ENCODE results near the gene BAIAP2. TPM values are rescaled to one million over a fixed set of nuclear protein-coding genes. Genes with fewer than 3 reads are reported as not detected.

Gene BAIAP2
- total RNA-seq, 1 donor from 2014 or later, result 50.9 TPM

- ATAC-seq, result no peak
- DNase-seq (ENCODE audit: low spot score), result no peak
- intact Hi-C loops (cut with DNase I), result no loop called here
Observed at GRCh38 chr17:81045590-81046095, 10.7 kb downstream of the BAIAP2 start.

GRCh38 chr17:81046132-81046769 is 11.3 kb downstream of the BAIAP2 start:
- ATAC-seq (no peak), DNase-seq (ENCODE audit: low spot score) (no peak)
- intact Hi-C loops (cut with DNase I), result no loop called here

GRCh38 chr17:81046770-81047359 is 11.9 kb downstream of the BAIAP2 start:
- DNase-seq (ENCODE audit: low spot score) (no peak), ATAC-seq (no peak)
- intact Hi-C loops (cut with DNase I), result no loop called here

- ATAC-seq, result no peak
- intact Hi-C loops (cut with DNase I), result no loop called here
- no peak for DNase-seq (ENCODE audit: low spot score)
Observed at GRCh38 chr17:81048827-81049371, 13.9 kb downstream of the BAIAP2 start.

GRCh38 chr17:81049372-81049911 is 14.5 kb downstream of the BAIAP2 start:
- intact Hi-C loops (cut with DNase I), result no loop called here
- ATAC-seq (no peak), DNase-seq (ENCODE audit: low spot score) (no peak)

- ATAC-seq, result peak; percentile 61
- no peak for DNase-seq (ENCODE audit: low spot score)
- intact Hi-C loops (cut with DNase I), result no loop called here
Observed at GRCh38 chr17:81049973-81050551, 15.1 kb downstream of the BAIAP2 start.

- no peak for ATAC-seq
- DNase-seq (ENCODE audit: low spot score), result no peak
- intact Hi-C loops (cut with DNase I), result no loop called here
Observed at GRCh38 chr17:81050645-81051625, 16.0 kb downstream of the BAIAP2 start.

GRCh38 chr17:81052199-81052997 is 17.4 kb downstream of the BAIAP2 start:
- DNase-seq (ENCODE audit: low spot score) (no peak), ATAC-seq (no peak)
- intact Hi-C loops (cut with DNase I), result no loop called here

GRCh38 chr17:81053041-81053970 is 18.4 kb downstream of the BAIAP2 start:
- intact Hi-C loops (cut with DNase I), result no loop called here
- ATAC-seq (no peak), DNase-seq (ENCODE audit: low spot score) (no peak)

GRCh38 chr17:81054308-81054707 is 19.4 kb downstream of the BAIAP2 start:
- no peak for ATAC-seq
- intact Hi-C loops (cut with DNase I), result no loop called here
- DNase-seq (ENCODE audit: low spot score), result no peak

GRCh38 chr17:81054881-81055370 is 20.0 kb downstream of the BAIAP2 start:
- intact Hi-C loops (cut with DNase I), result no loop called here
- no peak for DNase-seq (ENCODE audit: low spot score)
- ATAC-seq, result no peak

GRCh38 chr17:81056312-81056711 is 21.4 kb downstream of the BAIAP2 start:
- intact Hi-C loops (cut with DNase I), result no loop called here
- ATAC-seq (no peak), DNase-seq (ENCODE audit: low spot score) (no peak)

- ATAC-seq (peak; percentile 93), DNase-seq (ENCODE audit: low spot score) (no peak)
- intact Hi-C loops (cut with DNase I), result no loop called here
Observed at GRCh38 chr17:81057079-81057730, 22.3 kb downstream of the BAIAP2 start.

- intact Hi-C loops (cut with DNase I), result no loop called here
- no peak for ATAC-seq
- DNase-seq (ENCODE audit: low spot score), result no peak
Observed at GRCh38 chr17:81057777-81058176, 22.8 kb downstream of the BAIAP2 start.

GRCh38 chr17:81058263-81058871 is 23.4 kb downstream of the BAIAP2 start:
- intact Hi-C loops (cut with DNase I), result no loop called here
- ATAC-seq (no peak), DNase-seq (ENCODE audit: low spot score) (no peak)

GRCh38 chr17:81059026-81059425 is 24.1 kb downstream of the BAIAP2 start:
- DNase-seq (ENCODE audit: low spot score), result no peak
- no peak for ATAC-seq
- intact Hi-C loops (cut with DNase I), result no loop called here
